Trophoblast cell (in vitro differentiated cells and primary cell): Measurements from ENCODE around the gene FOSB.
A peak's percentile ranks its signal among the peaks of the same experiment; 100 is the strongest.

ENCODE experiments used
- DNase-seq, 2 donors: peaks; one replicate each; pipeline ENCODE4 v3.0.0-alpha.2; 2016
- H2AFZ ChIP-seq: 2 replicates; pipeline ENCODE4 v1.6.1; 2013; ENCODE audit warnings: low read length, moderate library complexity, mild to moderate bottlenecking; ENCODE audit not compliant: insufficient read depth, poor library complexity
- H2AK5ac ChIP-seq: 2 replicates; pipeline ENCODE4 v1.6.1; 2013; ENCODE audit warnings: mild to moderate bottlenecking, low read length
- H2BK120ac ChIP-seq: 2 replicates; pipeline ENCODE4 v1.6.1; 2013; ENCODE audit warnings: low read length, mild to moderate bottlenecking, moderate library complexity; ENCODE audit not compliant: insufficient read depth, poor library complexity
- H2BK12ac ChIP-seq: 2 replicates; pipeline ENCODE4 v1.6.1; 2013; ENCODE audit warnings: mild to moderate bottlenecking, low read length, moderate library complexity
- H2BK5ac ChIP-seq: 2 replicates; pipeline ENCODE4 v1.6.1; 2013; ENCODE audit warnings: low read length, low read depth, moderate library complexity, mild to moderate bottlenecking; ENCODE audit not compliant: poor library complexity
- H3K14ac ChIP-seq: 2 replicates; pipeline ENCODE4 v1.6.1; 2013; ENCODE audit warnings: mild to moderate bottlenecking, low read length
- H3K18ac ChIP-seq: 2 replicates; pipeline ENCODE4 v1.6.1; 2013; ENCODE audit warnings: mild to moderate bottlenecking, low read length
- H3K23ac ChIP-seq: 2 replicates; pipeline ENCODE4 v1.6.1; 2013; ENCODE audit warnings: low read length
- H3K27ac ChIP-seq: 2 replicates; pipeline ENCODE4 v1.5.1; 2013; ENCODE audit warnings: low read depth, mild to moderate bottlenecking, inconsistent platforms, low read length, moderate library complexity
- H3K27me3 ChIP-seq: 2 replicates; pipeline ENCODE4 v1.6.1; 2013; ENCODE audit warnings: inconsistent platforms, mild to moderate bottlenecking, low read length, moderate library complexity; ENCODE audit not compliant: insufficient read depth
- H3K36me3 ChIP-seq, 2 experiments: 1 replicate in 1 of 2; 2 replicates in 1 of 2; pipeline ENCODE4 v1.6.1; 2013; ENCODE audit warnings: low read length in 2 of 2, mild to moderate bottlenecking in 2 of 2, moderate library complexity in 1 of 2; ENCODE audit not compliant: insufficient read depth in 2 of 2, control insufficient read depth in 1 of 2
- H3K4ac ChIP-seq: 2 replicates; pipeline ENCODE4 v1.6.1; 2013; ENCODE audit warnings: low read depth, mild to moderate bottlenecking, low read length, moderate library complexity
- H3K4me1 ChIP-seq, 2 experiments: 1 replicate in 1 of 2; 2 replicates in 1 of 2; pipeline ENCODE4 v1.6.1; 2013; ENCODE audit warnings: low read length in 2 of 2, mild to moderate bottlenecking in 2 of 2, moderate library complexity in 1 of 2; ENCODE audit not compliant: insufficient read depth in 2 of 2, control insufficient read depth in 1 of 2
- H3K4me2 ChIP-seq: 2 replicates; pipeline ENCODE4 v1.6.1; 2013; ENCODE audit warnings: inconsistent platforms, mild to moderate bottlenecking, low read length, moderate library complexity
- H3K4me3 ChIP-seq: 2 replicates; pipeline ENCODE4 v1.5.1; 2013; ENCODE audit warnings: mild to moderate bottlenecking, low read depth, low read length, inconsistent platforms
- H3K79me1 ChIP-seq: one replicate; pipeline ENCODE4 v1.6.1; 2013; ENCODE audit warnings: low read length
- H3K79me2 ChIP-seq: 2 replicates; pipeline ENCODE4 v1.6.1; 2013; ENCODE audit warnings: low read length, mild to moderate bottlenecking; ENCODE audit not compliant: control insufficient read depth, insufficient read depth, poor library complexity
- H3K9ac ChIP-seq: 2 replicates; pipeline ENCODE4 v1.6.1; 2013; ENCODE audit warnings: mild to moderate bottlenecking, low read length
- H3K9me3 ChIP-seq: 2 replicates; pipeline ENCODE4 v1.6.1; 2013; ENCODE audit warnings: low read depth, mild to moderate bottlenecking, control low read depth, inconsistent platforms, low read length; ENCODE audit not compliant: insufficient read depth
- H4K12ac ChIP-seq: 2 replicates; pipeline ENCODE4 v1.6.1; 2013; ENCODE audit warnings: low read depth, mild to moderate bottlenecking, low read length, moderate library complexity
- H4K8ac ChIP-seq: 2 replicates; pipeline ENCODE4 v1.6.1; 2013; ENCODE audit warnings: low read depth, mild to moderate bottlenecking, low read length, moderate library complexity
- H4K91ac ChIP-seq: one replicate; pipeline ENCODE4 v1.6.1; 2013; ENCODE audit warnings: low read depth, mild to moderate bottlenecking, low read length, moderate library complexity
- WGBS: extraction: QIAGEN DNeasy Blood & Tissue Kit; methylation state at CpG from one replicate; pipeline ENCODE4 v1.1.7; 2013; ENCODE audit warnings: missing lambda C conversion rate; ENCODE audit not compliant: insufficient read length, insufficient coverage; ENCODE audit errors: extremely low coverage; 5-methylcytosine and 5-hydroxymethylcytosine counted together

FOSB gene

DNA sequence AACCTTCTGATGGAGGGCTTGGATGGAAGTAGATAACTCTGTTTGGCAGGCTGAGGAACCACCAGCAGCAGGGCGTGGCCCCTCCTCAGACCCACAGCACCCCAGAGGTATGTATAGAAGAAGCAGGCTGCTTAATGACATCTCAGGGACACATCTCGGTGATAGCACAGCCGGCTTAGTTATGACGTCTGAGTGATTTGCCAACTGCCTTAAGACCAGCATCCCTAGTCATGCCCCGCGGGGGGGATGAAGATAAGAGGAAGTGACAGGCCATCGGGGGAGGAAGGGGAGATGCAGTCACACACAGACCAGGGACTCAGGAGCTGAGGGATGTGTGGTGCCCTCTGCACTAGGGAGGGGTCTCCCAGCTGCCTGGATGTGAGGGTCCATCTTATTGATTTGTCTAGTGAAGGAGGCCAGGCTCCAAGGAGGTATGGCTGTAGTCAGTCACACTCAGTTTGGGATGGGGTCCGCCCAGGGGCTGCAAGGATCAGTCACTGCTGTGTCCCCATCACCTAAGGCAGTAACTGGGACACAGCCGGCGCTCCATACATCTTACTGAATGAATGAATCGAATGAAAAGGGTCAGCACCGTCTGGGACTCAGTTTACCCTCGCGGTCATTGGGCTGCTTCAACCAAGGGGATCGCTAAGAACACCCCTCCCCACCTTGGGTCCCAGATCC, 24.9 kb upstream of the FOSB start:
- peak overlapping the region; percentile 16 for H3K9ac ChIP-seq
- H3K4me2 ChIP-seq, result peak overlapping the region; percentile 91
- no peak overlapping the region for H3K4ac ChIP-seq
- H2BK12ac ChIP-seq, result peak overlapping the region; percentile 3
- H3K27me3 ChIP-seq, result no peaks in the 10 kb centered on the region
- H3K14ac ChIP-seq, result peak overlapping the region; percentile 27
- peak overlapping the region; percentile 21 for H4K12ac ChIP-seq
- no peak overlapping the region for H3K23ac ChIP-seq
- H2AK5ac ChIP-seq, result peak overlapping the region; percentile 25
- WGBS, result no CpG with 5 or more reads among the region's 15 CpGs
- H3K18ac ChIP-seq, result peak overlapping the region; percentile 27
- H2BK5ac ChIP-seq, result peak overlapping the region; percentile 38
- peak overlapping the region; percentile 73 for H4K91ac ChIP-seq
- H4K8ac ChIP-seq, result peak overlapping the region; percentile 59
- no peaks in the 10 kb centered on the region for H3K36me3 ChIP-seq
- peaks cover 29% of the 10 kb centered on the region for H3K79me1 ChIP-seq
- peaks cover 10% of the 10 kb centered on the region for H3K79me2 ChIP-seq
- peak overlapping the region; percentile 4 for H2AFZ ChIP-seq
- H3K27ac ChIP-seq, result peak overlapping the region; percentile 73
- H3K4me1 ChIP-seq, result peaks cover 11 to 22% of the 10 kb centered on the region in 2 experiments
- peak overlapping the region; percentile 9 for H2BK120ac ChIP-seq
- no peaks in the 10 kb centered on the region for H3K9me3 ChIP-seq
- DNase-seq, result peak; percentile 99 to 100
- peak overlapping the region; percentile 56 for H3K4me3 ChIP-seq

DNA sequence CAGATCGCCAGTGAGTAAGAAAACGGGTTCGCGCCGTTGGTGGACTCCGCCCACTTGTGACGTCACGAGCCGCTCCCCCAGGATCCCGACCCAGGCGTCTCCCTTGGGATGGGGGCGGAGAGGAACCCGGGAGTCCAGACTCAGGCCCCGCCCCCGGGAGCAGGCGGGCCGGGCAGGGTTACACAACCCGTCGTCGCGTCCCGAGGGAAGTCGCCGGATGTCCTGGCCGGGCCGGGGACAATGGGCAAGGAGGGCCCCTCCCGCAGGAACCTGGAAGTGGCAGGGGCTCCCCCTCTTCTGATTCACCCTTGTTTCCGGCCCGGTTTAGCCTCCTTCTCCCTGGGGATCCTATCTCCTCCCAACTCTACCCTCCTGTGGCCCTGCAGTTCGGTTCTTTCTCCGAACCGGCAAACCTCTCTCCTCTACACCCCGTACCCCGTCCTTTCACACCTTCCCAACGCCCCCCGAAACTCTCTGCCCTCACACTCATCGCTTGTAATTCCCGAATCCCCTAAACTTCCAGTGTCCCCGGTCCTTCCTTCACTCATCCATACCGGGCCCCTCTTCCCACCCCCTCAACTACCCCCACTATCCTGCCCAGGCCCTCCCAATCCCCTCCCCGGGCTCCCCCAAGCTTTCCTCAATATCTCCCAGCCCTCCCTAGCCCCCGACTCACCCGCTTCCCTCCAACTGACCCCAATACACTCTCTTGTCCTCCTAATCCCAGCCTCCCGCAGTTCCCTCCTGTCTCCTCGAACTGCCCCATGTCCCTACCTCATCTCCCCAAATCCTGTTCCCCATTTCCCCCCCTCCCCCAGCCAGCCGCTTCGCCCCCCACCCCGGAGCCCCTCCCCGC, 24.1 kb upstream of the FOSB start:
- peak overlapping the region; percentile 95 for H4K12ac ChIP-seq
- peaks cover 29% of the 10 kb centered on the region for H3K79me1 ChIP-seq
- H3K36me3 ChIP-seq, result no peaks in the 10 kb centered on the region
- H3K23ac ChIP-seq, result no peak overlapping the region
- WGBS, result no CpG with 5 or more reads among the region's 49 CpGs
- peaks cover 11 to 23% of the 10 kb centered on the region in 2 experiments for H3K4me1 ChIP-seq
- H2BK120ac ChIP-seq, result peak overlapping the region; percentile 99
- H3K18ac ChIP-seq, result peak overlapping the region; percentile 98
- H3K4ac ChIP-seq, result peak overlapping the region; percentile 97
- H2BK12ac ChIP-seq, result peak overlapping the region; percentile 90
- peak overlapping the region; percentile 96 for H2BK5ac ChIP-seq
- H4K91ac ChIP-seq, result peak overlapping the region; percentile 99
- peak overlapping the region; percentile 98 for H2AK5ac ChIP-seq
- peak overlapping the region; percentile 95 for H3K14ac ChIP-seq
- peak overlapping the region; percentile 91 for H3K4me2 ChIP-seq
- no peaks in the 10 kb centered on the region for H3K27me3 ChIP-seq
- H3K4me3 ChIP-seq, result peak overlapping the region; percentile 68
- H3K79me2 ChIP-seq, result peaks cover 10% of the 10 kb centered on the region
- peak overlapping the region; percentile 77 for H2AFZ ChIP-seq
- peak overlapping the region; percentile 99 for H4K8ac ChIP-seq
- H3K9ac ChIP-seq, result peak overlapping the region; percentile 68
- H3K9me3 ChIP-seq, result no peaks in the 10 kb centered on the region
- DNase-seq, result peak; percentile 97 to 99
- H3K27ac ChIP-seq, result peak overlapping the region; percentile 93

DNA sequence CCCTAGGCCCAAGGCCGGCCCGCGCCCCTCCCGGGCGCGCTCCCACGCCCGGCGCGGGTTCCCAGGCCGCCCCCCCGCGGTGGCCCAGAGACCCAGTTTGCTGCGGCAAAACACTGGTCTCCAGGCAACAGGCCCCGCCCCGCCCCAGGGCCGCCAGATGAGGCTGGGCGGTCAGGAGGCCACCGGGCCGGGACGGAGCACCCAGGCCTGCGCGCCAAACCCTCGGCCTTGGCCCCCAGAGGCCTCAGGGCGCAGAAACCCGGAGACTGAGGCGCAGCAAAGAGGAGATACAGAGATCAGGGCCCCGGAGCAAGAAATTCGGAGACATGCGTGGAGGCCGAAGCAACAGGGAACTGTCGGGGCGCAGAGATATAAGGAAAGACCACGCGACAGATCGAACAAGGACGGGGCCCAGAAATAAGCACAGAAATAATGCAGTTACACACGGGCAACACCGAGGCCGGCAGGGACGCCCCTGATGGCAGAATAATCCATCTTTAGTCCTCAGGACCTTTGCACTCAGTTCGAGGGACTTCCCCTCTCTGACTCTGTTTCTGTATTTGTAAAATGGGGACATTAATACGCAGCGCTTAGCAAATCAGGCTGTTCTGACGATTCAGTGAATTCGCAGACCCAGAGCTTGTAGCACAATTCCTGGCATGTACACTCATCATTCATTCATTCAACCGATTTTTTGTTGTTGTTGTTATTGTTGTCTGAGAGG, 23.3 kb upstream of the FOSB start:
- peak overlapping the region; percentile 75 for H3K4me2 ChIP-seq
- H3K18ac ChIP-seq, result peak overlapping the region; percentile 12
- no peak overlapping the region for H3K23ac ChIP-seq
- peak overlapping the region; percentile 36 for H3K14ac ChIP-seq
- no peak overlapping the region for H3K4ac ChIP-seq
- H3K27ac ChIP-seq, result peak overlapping the region; percentile 80
- H4K91ac ChIP-seq, result peak overlapping the region; percentile 63
- peak overlapping the region; percentile 13 for H4K12ac ChIP-seq
- no peaks in the 10 kb centered on the region for H3K9me3 ChIP-seq
- peak overlapping the region; percentile 39 for H2BK12ac ChIP-seq
- H2AFZ ChIP-seq, result no peak overlapping the region
- H4K8ac ChIP-seq, result peak overlapping the region; percentile 44
- no CpG with 5 or more reads among the region's 47 CpGs for WGBS
- H3K27me3 ChIP-seq, result no peaks in the 10 kb centered on the region
- no peaks in the 10 kb centered on the region for H3K36me3 ChIP-seq
- peak overlapping the region; percentile 48 for H2BK120ac ChIP-seq
- peaks cover 11 to 28% of the 10 kb centered on the region in 2 experiments for H3K4me1 ChIP-seq
- peaks cover 9% of the 10 kb centered on the region for H3K79me2 ChIP-seq
- no peak overlapping the region for H3K4me3 ChIP-seq
- peaks cover 33% of the 10 kb centered on the region for H3K79me1 ChIP-seq
- peak overlapping the region; percentile 6 for H2AK5ac ChIP-seq
- H3K9ac ChIP-seq, result peak overlapping the region; percentile 28
- H2BK5ac ChIP-seq, result peak overlapping the region; percentile 48
- DNase-seq, result peak; percentile 94 to 97

DNA sequence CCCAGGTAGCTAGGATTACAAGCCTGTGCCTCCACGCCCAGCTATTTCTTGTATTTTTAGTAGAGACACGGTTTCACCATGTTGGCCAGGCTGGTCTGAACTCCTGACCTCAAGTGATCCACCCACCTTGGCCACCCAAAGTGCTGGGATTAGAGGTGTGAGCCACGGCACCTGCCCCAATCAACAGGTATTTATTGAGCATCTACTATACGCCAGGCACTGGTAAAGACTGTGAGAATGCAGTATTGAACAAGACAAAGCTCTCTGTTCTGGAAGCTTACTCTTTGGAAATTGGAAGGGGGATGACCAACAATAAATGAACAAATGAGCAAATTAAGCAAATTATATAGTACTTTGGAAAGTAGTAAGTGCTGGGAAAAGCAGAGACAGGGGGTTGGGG, 22.7 kb upstream of the FOSB start:
- Histone ChIP-seq H3K23ac (no peak overlapping the region), H3K9me3 (no peaks in the 10 kb centered on the region), H3K79me1 (peaks cover 29% of the 10 kb centered on the region), H3K9ac (no peak overlapping the region), H3K27me3 (no peaks in the 10 kb centered on the region), H3K36me3 (no peaks in the 10 kb centered on the region), H3K4me2 (no peak overlapping the region), H2BK120ac (no peak overlapping the region), H2AFZ (no peak overlapping the region), H3K4me3 (no peak overlapping the region), H4K8ac (no peak overlapping the region), H4K12ac (no peak overlapping the region), H3K18ac (no peak overlapping the region), H3K4me1 (peaks cover 11 to 28% of the 10 kb centered on the region in 2 experiments), H3K79me2 (peaks cover 5% of the 10 kb centered on the region), H3K27ac (no peak overlapping the region), H2BK12ac (no peak overlapping the region), H2BK5ac (no peak overlapping the region), H3K14ac (no peak overlapping the region), H2AK5ac (no peak overlapping the region), H4K91ac (peak overlapping the region; percentile 63), H3K4ac (no peak overlapping the region)
- no peak for DNase-seq
- no CpG with 5 or more reads among the region's 4 CpGs for WGBS
